Loucy (cell line): ENCODE data around the gene SSBP2.

Experiments
- EZH2phosphoT487 ChIP-seq: fragments of 200-600 bp; IDR thresholded peaks from 2 replicates; pipeline ENCODE4 v1.6.1; 2018; ENCODE audit warnings: antibody characterized with exemption, mild to moderate bottlenecking, moderate library complexity, borderline replicate concordance
- TF ChIP-seq, protein P1 (sequence below): fragments of 200-600 bp; sonication (generic); conservative IDR thresholded peaks from 2 replicates; pipeline ENCODE4 v1.5.1; 2014; ENCODE audit warnings: mild to moderate bottlenecking, antibody characterized with exemption, low read length

DNA sequence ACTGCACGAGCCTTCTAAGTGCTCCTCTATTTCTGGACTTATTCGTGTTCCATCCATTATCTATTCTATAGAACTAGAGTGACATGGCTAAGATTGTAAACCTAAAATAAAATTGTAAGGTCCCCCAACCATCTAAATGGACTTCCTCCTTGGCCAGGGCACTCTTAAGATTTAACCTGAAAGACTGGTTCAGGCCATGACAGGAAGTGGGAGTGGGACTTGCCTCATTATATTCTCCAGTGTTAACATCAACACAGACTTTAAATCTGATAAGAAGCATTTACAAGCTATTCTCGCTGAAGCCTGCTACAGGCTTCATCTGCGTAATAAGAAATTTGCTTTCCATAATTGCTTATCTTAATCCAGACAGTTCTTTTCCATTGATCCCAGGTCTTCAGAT is 117.0 kb downstream of the SSBP2 start:
- TF ChIP-seq, protein P1, sequence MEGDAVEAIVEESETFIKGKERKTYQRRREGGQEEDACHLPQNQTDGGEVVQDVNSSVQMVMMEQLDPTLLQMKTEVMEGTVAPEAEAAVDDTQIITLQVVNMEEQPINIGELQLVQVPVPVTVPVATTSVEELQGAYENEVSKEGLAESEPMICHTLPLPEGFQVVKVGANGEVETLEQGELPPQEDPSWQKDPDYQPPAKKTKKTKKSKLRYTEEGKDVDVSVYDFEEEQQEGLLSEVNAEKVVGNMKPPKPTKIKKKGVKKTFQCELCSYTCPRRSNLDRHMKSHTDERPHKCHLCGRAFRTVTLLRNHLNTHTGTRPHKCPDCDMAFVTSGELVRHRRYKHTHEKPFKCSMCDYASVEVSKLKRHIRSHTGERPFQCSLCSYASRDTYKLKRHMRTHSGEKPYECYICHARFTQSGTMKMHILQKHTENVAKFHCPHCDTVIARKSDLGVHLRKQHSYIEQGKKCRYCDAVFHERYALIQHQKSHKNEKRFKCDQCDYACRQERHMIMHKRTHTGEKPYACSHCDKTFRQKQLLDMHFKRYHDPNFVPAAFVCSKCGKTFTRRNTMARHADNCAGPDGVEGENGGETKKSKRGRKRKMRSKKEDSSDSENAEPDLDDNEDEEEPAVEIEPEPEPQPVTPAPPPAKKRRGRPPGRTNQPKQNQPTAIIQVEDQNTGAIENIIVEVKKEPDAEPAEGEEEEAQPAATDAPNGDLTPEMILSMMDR, result no peak
- no peak for TF ChIP-seq EZH2phosphoT487
